NCI-H460 (cell line): ENCODE data around the gene CFAP97D1. TPM values are rescaled to one million over a fixed set of nuclear protein-coding genes. Genes with fewer than 3 reads are reported as not detected.

ENCODE experiments used
- DNase-seq: peaks from one replicate; pipeline ENCODE4 v3.0.0-alpha.2; 2016; ENCODE audit warnings: low read depth; ENCODE audit errors: extremely low read depth
- total RNA-seq: library from RNA; depleted of rRNA; stranded (reverse); fragments of >200 nt; shearing (Covaris generic); gene quantifications from 2 replicates; pipeline ENCODE4 v1.2.3, GENCODE V29; 2014; rRNA removed

The CFAP97D1 gene
- total RNA-seq, 1 experiment from 2014 or later = not detected

DNA sequence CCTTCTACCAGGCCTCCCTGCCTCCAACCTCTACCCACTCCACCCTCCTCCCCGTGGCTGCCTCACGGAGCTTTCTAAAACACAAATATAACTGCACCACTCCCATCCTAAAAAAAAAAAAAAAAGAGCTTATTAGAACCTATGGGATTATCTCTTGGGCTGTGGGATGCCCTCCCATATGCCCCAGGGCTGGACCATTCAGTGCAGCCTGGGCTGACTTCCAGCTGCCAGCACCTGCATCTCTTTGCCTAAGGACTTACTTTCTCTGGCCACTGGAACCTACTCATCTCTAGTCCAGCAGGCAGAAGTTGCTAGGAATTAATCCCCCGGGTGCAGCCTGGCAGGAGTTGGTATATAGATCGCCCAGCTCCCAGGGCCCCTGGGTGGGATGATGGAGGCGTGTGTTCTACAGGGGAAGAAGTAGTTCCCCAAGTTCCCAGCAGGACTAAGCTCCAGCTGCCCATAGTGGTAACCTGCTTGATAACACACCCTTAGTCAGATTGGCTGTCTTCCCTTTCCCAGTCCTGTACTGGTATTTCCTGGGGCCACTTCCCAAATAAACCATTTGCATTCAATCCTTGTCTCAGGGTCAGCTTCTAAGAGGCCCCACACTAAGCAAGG lies 42.4 kb downstream of the CFAP97D1 start:
- no peak for DNase-seq

DNA sequence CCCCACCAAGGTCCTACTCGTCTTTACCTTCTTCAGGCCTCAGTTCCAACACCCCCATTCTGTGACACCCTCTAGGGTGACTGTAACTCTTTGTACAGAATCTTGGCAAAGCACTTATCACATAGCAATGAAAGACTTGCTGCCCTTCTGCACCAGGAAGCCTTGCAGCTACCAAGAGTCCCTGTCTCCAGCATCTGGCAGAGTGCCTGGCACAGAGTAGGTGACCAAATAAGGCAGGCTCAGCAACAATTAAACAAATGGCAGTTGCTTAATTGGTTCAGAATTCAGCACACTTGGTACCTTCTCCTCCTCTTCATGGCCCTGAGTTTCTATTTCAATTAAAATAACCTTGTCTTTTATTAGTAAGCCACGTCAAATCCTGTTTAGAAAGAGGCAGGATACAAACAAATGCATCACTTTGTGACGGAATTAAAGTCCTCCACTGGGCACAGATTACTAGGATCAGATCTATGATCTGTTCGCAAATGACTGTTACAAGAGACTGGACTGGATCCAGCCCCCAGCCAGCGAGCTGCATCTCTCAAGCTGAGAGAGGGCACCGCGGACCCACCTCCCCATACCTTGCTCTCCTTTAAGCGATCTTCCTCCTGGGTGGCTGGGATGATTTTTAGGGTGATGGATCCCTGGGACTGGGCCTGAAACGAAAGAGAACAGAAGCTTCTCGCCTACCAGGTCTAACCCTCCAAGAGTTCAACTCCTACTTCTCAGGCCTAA lies 43.3 kb downstream of the CFAP97D1 start:
- DNase-seq = no peak

- DNase-seq = no peak
Measured at GRCh38 chr17:43825567-43825966, 45.3 kb downstream of the CFAP97D1 start.

- DNase-seq = no peak
Measured at GRCh38 chr17:43826206-43826605, 46.0 kb downstream of the CFAP97D1 start.

DNA sequence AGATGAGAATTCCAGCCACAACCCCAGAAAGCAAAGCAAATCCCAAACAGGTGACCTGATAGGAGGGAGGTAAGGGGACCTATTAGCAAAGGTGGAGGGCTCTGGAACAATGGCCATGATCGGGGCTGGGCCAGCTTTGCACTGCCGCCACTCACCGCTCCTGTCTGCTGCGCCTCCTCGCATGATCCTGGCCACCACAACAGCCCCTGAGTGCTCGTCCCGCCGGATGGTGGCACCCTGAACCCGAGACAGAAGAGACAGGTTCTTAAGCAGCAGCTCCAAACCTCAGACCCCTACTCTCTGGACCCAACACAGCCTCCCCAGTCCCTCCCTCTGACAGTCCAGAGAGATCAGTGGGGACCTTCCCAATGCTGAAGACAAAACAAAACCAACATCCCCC lies 47.4 kb downstream of the CFAP97D1 start:
- no peak for DNase-seq

DNA sequence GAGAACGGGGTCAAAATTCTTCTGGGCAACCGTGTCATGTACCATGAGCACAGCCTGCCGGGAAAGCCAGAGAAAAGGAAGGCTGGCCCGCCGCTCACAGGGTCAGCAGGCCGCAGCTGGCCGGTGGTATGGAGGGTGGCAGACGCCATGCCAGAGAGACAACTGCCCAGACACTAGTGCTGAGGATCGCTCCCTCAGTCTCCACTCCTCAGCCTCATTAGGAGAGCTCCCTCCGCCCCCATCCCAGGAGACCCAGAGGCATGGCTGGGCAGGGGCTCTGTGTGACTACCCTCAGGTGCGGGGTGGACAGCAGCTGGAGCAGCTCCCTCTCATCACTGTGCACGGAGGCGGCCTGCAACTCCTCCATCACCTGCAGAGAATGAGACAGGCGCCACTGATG lies 49.5 kb downstream of the CFAP97D1 start:
- DNase-seq = no peak

GRCh38 chr17:43830510-43831140 lies 50.4 kb downstream of the CFAP97D1 start:
- no peak for DNase-seq

DNA sequence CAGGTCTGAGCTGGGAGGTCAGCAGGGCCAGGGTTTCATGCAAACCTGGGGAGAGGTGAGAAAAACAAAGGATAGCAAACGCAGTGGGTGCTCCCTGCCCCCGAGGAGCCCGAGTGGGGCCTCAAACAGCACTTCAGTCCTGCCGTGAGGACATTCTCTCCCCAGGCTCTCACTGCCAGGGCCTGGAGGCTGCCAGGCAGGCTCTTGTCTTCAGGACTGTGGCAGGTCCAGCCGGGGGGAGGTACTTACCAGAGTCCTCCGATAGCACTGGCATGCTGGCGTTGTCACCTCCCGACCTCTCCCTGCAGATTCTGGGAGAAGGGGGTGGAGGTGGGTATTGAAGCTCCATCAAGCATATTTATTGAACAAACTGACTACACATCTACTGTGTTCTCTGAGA lies 51.4 kb downstream of the CFAP97D1 start:
- no peak for DNase-seq

- peak; percentile 48 for DNase-seq
Measured at GRCh38 chr17:43832168-43832975, 52.1 kb downstream of the CFAP97D1 start.

GRCh38 chr17:43832976-43833829 lies 53.0 kb downstream of the CFAP97D1 start, which contains the start of gene MPP3:
MPP3 (minus strand) TSS chr17:43833146; CDS start chr17:43831906, 1,240 bp downstream.
- DNase-seq = peak; percentile 76

DNA sequence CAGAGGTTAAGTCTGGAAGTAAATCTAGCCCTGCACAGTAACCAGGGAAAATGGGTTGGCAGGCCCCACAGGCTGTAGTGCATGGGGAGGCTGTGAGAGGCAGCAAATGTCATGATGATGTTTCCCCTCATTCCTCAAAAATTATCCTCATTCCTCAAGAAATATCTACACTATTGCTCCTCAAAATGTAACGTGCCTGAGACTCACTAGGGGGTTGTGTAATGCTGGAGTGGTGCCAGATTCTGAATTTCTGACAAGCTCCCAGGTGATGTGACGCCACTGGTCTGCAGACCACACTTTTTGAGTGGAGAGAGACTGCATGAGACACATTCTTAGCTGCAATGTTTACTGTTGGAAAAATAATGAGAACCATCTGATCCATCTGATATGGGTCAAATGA lies 53.9 kb downstream of the CFAP97D1 start:
- DNase-seq = no peak

Other genes with a start within 250 kb of the CFAP97D1 start
- 210 and 229 TPM in 2 replicates for gene ETV4, start 234.1 kb upstream of the CFAP97D1 start, total RNA-seq
- gene MEOX1, start 118.5 kb upstream of the CFAP97D1 start, total RNA-seq = not detected in 2 replicates
- gene SOST, start 21.6 kb upstream of the CFAP97D1 start, total RNA-seq = not detected in 2 replicates
- gene DUSP3, start 1.5 kb upstream of the CFAP97D1 start, total RNA-seq = 40.2 and 41.8 TPM in 2 replicates
- gene MPP3, start 52.7 kb downstream of the CFAP97D1 start, total RNA-seq = 9.6 and 13.4 TPM in 2 replicates
- not detected in 2 replicates for gene CD300LG, start 66.7 kb downstream of the CFAP97D1 start, total RNA-seq
- 0.29 and 0.74 TPM in 2 replicates for gene MPP2, start 127.1 kb downstream of the CFAP97D1 start, total RNA-seq
- not detected in 2 replicates for gene PPY, start 162.0 kb downstream of the CFAP97D1 start, total RNA-seq
- gene PYY, start 173.5 kb downstream of the CFAP97D1 start, total RNA-seq = not detected in 2 replicates
- 0.25 and 0.58 TPM in 2 replicates for gene NAGS, start 224.2 kb downstream of the CFAP97D1 start, total RNA-seq
- gene TMEM101, start 234.5 kb downstream of the CFAP97D1 start, total RNA-seq = 40.0 and 44.6 TPM in 2 replicates